ENCODE data around the gene GPATCH1.

- no peak for TF ChIP-seq CTCF (IDR thresholded peaks at IDR 0.05; ENCODE audit: low read length)
- no peak for TF ChIP-seq EZH2 (optimal IDR thresholded peaks at IDR 0.05; ENCODE audit: low read depth, low read length)
- TF ChIP-seq EZH2phosphoT487 (IDR thresholded peaks at IDR 0.05; ENCODE audit: low read length): no peak
Measured at GRCh38 chr19:33130433-33130832, 49.5 kb downstream of the GPATCH1 start.
